ENCODE measurements around the gene SLU7. TPM values are rescaled to one million over a fixed set of nuclear protein-coding genes. Genes with fewer than 3 reads are reported as not detected.

The SLU7 gene
- total and polyA plus RNA-seq, 2 of the 4 experiments (the other 2 are of a cell fraction) = 15.9 to 34.2 TPM

GRCh38 chr5:160354666-160355065, 64.2 kb downstream of the SLU7 start:
- no peak overlapping the region for H4K91ac ChIP-seq (ENCODE audit: insufficient read depth, low read depth, low read length)
- H4K5ac ChIP-seq (ENCODE audit: low read depth, low read length) = no peak overlapping the region
- no peak overlapping the region for H3K18ac ChIP-seq (ENCODE audit: low read depth, low read length)
- H3K9me1 ChIP-seq (ENCODE audit: insufficient read depth, low read length) = no peaks in the 10 kb centered on the region; the same call in 1 of the 2 replicates
- H3K9ac ChIP-seq (ENCODE audit: low read depth, low read length) = no peak overlapping the region
- no peak overlapping the region for H2BK120ac ChIP-seq (ENCODE audit: low read depth, low read length)
- no peaks in the 10 kb centered on the region for H4K20me1 ChIP-seq (ENCODE audit: insufficient read depth, low read length)
- no peak overlapping the region for H3K23ac ChIP-seq (ENCODE audit: low read depth, low read length)
- H2BK5ac ChIP-seq (ENCODE audit: low read depth, low read length, poor library complexity, severe bottlenecking) = no peak overlapping the region
- no peak overlapping the region for H2BK20ac ChIP-seq (ENCODE audit: low read depth, low read length)
- DNase-seq = no peak
- H3K4ac ChIP-seq (ENCODE audit: low read depth, low read length) = no peak overlapping the region
- no peak overlapping the region for H3K4me2 ChIP-seq (ENCODE audit: low read depth, low read length)
- ATAC-seq (ENCODE audit: low read depth) = no peak
- no peak overlapping the region for H3K14ac ChIP-seq (replicated peaks; ENCODE audit: low read depth, low read length)
- TF ChIP-seq FOS (IDR thresholded peaks at IDR 0.05; ENCODE audit: low read depth, low read length) (no peak), USF2 (IDR thresholded peaks at IDR 0.05; ENCODE audit: low read depth, low read length) (no peak), CHD1 (IDR thresholded peaks at IDR 0.05; ENCODE audit: low read depth, low read length) (no peak), MXI1 (IDR thresholded peaks at IDR 0.05; ENCODE audit: borderline replicate concordance, low read depth, low read length) (no peak), SMC3 (IDR thresholded peaks at IDR 0.05; ENCODE audit: low read depth, low read length) (no peak), RFX5 (IDR thresholded peaks at IDR 0.05; ENCODE audit: low read depth, low read length) (no peak), CTCF (conservative IDR thresholded peaks at IDR 0.05; ENCODE audit: low read depth, low read length) (no peak), MAZ (IDR thresholded peaks at IDR 0.05; ENCODE audit: borderline replicate concordance, low read depth, low read length) (no peak), MAFK (IDR thresholded peaks at IDR 0.05; ENCODE audit: low read depth, low read length) (no peak), POLR2A (IDR thresholded peaks at IDR 0.05; ENCODE audit: low read depth, low read length) (no peak)
- BruUV-seq (replicated peaks) = no TSS peak
- H2AK9ac ChIP-seq (replicated peaks; ENCODE audit: low read depth, low read length, poor library complexity) = no peak overlapping the region
- dilution Hi-C loops (cut with HindIII; ENCODE audit: low sequenced_read_pairs, unreplicated experiment) = loop anchor here (25.0 kb wide), 1 partner anchor 342 kb away; the partner anchor contains the start of gene TTC1
- no peaks in the 10 kb centered on the region for H3K9me3 ChIP-seq (ENCODE audit: control insufficient read depth, insufficient read depth, low read length)
- ChIA-PET CTCF (interaction anchor here (0.6 kb wide), 1 partner anchor 903 kb away, joined by 3 read pairs; no protein-coding TSS in a partner anchor), POLR2A (ENCODE audit: unreplicated experiment) (no interaction called here)
- no peak overlapping the region for H3K27ac ChIP-seq (ENCODE audit: insufficient read depth, low read length)
- no peak overlapping the region for H3K4me3 ChIP-seq (ENCODE audit: insufficient read depth, low read depth, low read length)
- H2AK5ac ChIP-seq (ENCODE audit: low read depth, low read length) = no peak overlapping the region
- no peak overlapping the region for H4K8ac ChIP-seq (ENCODE audit: low read depth in 2 of 2, low read length in 2 of 2)
- WGBS, 2 experiments (ENCODE audit: extremely low coverage in 2 of 2, insufficient read length in 1 of 2) = 95% methylated on average over 11 of the region's 14 CpGs; no CpG with 5 or more reads in 1 of the 2 experiments
- no peaks in the 10 kb centered on the region for H3K79me1 ChIP-seq (ENCODE audit: low read depth in 1 of 2, low read length in 2 of 2)
- no peak overlapping the region for H2AFZ ChIP-seq (replicated peaks; ENCODE audit: low read length, poor library complexity)
- H2BK15ac ChIP-seq (ENCODE audit: low read depth, low read length) = no peak overlapping the region
- H3K27me3 ChIP-seq (ENCODE audit: control insufficient read depth, insufficient read depth, low read length) = no peaks in the 10 kb centered on the region
- no peaks in the 10 kb centered on the region for H3K36me3 ChIP-seq (ENCODE audit: control insufficient read depth, insufficient read depth, low read length)
- in situ Hi-C loops (cut with MboI; ENCODE audit: low sequenced_read_pairs) = no loop called here
- H3K56ac ChIP-seq (ENCODE audit: extremely low read depth, insufficient read depth, low read length) = no peak overlapping the region
- no peaks in the 10 kb centered on the region; the same call in 1 of the 2 replicates for H3K4me1 ChIP-seq (ENCODE audit: control insufficient read depth, insufficient read depth, low read length)
- intact Hi-C loops (cut with micrococcal nuclease) = no loop called here

Measured in IMR-90 (cell line).